Measurements from ENCODE around the gene FBXW8.

Gene FBXW8

DNA sequence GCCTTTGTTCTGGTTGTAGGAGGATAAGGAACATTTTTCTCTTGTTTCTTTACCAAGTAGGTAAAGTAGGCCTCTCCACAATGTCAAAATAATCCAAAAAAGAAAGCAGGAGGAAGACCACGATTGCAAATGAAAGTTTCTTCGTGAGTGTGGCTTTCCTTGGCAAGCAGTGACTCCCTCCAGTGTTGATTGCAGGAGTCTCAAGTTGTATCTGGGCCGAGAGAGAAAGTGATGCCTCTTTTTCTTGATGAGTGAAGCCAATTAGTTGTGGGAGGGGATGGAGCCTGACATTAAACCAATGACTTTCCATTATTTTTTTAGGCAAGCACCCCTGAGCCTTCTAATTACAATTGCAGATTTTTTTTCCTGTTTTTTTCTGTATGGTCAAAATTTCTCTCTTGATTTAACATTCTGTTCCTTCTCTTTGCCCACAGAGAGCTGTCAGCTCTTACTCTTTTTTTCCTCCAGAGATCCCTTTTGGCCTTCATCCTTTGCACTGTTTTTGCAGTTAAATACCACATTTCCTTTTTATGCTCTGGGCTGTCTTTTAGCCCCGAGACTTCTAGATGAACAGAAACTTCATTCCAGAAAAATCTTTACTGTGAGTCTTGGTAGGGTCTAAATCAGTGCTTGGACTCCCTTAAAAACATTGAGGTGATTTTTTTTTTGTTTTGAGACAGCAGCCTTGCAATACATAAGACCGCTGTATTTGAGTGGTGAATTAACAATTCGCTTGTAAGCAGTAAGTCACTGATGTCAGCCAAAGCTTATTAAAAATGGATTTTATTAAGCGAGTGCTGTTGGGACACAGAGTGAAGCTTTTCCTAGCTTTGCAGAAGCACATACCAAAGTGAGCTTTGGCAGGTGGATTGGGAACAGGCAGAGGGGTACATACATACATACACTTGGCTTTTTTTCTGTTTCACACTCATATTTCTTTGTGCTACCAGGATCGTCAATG lies 15.8 kb downstream of the FBXW8 start:
- no peak for DNase-seq

DNA sequence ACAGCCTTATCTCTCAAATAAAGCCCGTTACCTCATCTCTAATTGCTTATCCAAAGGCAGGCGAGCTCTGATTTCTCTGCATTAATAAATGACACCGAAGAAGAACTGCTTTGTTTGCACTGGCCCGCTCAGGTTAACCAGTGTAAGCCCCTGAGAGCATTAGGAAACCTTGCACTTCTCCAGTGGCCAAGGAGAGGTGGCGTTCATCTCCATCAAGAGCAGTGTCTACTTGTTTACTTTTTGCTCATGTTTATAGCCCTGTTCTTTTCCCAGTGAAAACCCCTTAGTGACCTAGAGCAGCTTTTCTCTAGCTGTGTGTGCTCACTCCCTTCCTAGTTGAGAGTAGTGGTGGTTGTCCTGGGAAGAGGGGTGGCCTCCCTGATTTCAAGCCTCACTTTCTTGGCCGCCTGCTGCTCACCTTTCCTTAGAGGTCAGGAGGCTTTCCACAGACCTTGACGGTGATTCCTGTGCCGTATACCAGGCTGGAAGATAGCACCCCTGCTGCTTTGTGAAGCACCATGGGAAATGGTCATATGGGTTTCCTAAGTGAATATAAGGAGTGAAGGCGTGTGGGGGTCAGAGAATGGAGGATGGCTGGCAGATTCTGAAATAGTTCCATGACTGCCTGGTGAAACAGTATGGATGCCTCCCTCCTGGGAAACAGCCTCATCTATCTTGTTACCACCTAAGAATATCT lies 16.6 kb downstream of the FBXW8 start:
- DNase-seq, result no peak

DNA sequence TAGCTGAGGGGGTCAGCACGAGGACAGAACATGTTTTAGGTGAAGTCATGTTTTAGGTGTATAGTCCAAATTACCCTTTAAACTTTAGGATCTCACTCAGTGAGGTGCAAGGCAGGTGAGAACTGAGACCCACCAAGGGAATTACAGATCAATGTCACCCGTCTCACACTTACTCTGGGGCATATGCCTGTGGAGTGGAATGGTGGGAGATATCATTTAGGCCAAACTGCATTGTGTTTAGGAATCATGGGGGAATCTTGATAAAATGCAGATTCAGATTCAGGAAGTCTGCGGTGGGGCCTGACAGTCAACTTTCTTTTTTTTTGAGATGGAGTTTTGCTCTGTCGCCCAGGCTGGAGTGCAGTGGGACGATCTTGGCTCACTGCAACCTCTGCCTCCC lies 17.8 kb downstream of the FBXW8 start:
- no peak for DNase-seq

DNA sequence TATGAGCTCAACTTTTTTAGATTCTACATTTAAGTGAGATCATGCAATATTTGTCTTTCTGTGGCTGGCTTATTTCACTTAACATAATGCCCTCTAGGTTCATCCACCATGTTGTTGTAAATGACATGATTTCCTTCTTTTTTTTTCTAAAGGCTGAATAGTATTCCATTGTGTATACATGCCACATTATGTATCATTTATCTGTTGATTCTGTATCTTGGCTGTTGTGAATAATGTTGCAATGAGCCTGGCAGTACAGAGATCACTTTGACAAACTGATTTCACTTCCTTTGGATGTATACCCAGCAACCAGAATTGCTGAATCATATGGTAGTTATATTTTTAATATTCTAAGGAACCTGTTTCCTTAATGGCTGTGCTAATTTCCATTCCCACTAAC lies 19.1 kb downstream of the FBXW8 start:
- DNase-seq, result no peak

DNA sequence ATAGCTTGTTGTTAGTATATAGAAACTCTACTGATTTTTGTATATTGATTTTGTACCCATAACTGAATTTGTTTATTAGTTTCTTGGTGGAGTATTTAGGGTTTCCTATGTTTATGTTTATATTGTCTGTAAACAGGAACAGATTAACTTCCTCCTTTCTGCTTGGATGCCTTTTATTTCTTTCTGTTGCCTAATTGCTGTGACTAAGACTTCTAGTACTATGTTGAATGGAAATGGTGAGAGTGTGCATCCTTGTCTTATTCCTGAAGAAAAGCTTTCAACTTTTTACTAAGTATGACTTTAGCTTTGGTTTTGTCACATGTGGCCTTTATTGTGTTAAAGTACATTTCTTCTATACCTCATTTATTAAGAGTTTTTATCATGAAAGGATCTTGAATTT lies 20.9 kb downstream of the FBXW8 start:
- no peak for DNase-seq

DNA sequence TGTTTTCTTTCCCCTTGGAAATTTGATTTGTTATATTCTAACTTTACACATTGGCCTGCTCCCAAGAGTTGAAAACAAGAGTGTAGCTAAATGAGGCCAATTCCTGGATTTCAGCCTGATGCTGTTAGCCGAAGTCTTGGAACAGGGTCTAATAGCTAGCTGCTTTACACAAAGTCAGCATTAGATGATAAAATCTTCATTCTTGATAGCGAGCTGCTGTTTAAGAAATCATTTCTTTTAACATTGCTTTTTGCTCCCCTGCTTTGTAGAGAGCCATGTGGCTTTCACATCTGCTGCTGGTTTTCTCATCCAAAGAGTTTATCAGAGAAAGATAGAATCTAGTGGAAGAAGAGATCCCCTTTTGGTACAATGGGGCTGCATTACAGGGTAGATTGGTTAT lies 22.3 kb downstream of the FBXW8 start:
- DNase-seq, result no peak

DNA sequence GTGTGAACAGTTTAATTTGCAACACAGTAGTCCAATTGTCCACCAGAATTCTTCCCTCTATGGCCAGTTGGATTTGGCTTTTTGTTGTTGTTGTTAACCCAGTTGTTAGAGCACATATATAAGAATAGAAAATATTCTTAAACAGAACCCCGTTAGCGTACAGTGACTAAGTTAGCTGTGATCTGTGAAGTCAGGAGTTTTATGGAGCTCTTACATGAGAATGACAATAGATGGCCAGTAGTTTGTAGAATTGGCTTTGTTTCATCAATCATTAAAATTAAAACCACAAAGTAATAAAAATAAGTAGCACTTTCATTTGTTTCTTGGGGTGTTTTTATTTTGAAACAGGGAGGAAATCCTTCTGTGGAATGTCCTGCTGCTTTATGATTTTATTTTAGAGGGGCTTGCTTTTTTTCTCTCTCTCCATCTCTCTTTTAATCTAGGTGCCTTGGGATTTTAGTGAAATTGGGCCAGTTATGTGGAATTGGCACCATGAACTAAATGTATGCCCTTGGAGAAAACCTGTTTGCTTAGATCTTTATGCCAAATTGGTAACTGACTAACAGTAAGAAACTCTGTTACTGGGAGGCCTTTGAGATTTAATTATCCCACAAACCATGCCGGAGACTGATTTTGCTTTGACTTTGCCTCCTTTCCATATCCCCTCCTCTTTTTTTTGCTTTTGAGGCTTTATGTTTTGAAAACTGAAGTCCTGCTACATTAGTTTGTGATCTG lies 22.9 kb downstream of the FBXW8 start:
- no peak for DNase-seq

DNA sequence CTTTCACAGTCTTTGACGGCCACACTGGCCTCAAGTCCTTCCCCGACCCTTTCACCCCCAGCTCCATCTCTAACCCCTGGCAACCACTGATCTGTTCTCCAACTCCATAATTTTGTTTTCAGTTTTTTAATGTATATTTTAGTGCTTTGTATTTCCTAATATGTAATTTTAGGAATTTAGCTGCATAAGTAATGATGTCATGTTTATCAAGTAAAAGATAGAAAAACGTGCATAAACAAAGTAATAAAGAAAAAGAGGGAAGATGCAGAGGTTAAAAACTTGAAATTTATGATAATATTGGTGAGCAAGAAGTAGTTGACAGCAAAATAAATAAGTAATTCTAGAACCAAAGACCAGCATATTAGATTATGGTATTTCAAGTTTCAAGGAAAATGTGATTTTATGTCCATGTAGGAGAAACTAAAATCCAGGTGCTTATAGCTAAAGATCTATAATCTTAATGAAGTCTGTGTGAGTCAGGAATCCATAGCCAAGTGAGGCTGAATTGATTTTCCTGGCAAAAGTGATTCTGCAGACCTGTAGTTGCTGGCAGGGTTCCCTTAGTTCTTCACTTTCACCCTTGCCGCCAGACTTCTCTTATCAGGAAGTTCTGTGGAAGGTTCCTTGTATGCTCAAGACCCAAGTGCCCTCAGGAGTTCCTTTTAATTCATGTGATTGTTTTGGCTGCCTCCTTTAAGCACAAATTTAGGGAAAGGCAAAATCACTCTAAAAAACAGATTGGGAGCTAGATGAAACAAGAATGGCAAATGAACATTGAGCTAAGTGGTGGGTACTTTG lies 24.4 kb downstream of the FBXW8 start:
- DNase-seq, result no peak

DNA sequence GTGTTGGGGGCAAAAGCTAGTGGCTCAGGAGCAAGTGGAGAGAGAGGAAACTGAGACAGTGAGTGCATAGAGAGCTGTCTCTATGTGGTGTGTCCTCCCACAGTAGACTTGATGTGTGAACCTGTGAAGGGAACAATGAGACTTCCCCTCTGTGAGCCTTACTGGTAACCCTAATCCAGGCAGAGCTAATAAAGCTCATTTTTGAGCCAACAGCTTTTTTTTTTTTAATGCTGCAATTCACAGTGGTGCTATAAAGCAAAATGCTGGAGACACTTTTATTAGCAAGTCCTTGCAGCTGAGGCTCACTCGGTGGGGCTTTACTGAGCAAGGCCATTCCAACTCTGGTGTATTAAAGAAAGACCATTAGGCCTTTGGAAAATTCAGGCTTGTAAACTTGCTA lies 26.9 kb downstream of the FBXW8 start:
- no peak for DNase-seq

DNA sequence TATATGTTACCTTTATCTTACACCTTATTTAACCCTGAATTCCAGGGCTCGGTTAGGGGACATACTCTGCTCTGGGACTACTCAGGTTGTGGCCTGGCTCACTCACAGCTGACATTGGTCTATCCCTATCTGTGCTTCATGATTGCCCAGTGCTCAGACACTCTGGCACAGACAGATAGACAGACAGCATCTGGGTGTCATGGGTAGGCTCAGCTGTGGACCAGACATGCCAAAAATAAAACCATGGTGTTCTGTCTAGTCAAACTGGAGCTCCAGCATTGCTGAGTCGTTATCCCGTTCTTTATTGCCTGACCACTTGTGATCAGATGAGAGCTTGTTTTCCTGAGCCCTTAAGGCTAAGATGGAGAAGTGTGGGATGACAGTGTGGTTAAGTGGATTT lies 29.0 kb downstream of the FBXW8 start:
- no peak for DNase-seq

DNA sequence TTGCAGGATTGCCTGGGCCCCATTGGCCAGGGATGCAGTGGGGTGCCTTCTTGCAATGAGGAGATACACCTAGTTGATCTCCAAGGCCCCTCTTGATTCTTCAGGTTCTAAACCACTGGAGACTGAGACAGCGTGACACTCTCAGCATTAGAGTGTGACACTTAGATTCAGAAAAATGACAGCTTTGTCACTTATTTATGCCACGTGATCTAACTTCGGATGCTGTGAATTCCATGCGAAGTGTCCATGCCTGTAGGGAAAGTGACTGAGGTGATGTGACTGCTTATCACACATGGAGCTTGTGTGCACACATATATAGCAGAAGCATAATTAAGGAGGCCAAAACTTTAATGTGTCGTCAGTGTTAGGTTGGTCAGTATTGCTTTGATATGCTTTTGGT lies 30.4 kb downstream of the FBXW8 start:
- DNase-seq, result no peak

DNA sequence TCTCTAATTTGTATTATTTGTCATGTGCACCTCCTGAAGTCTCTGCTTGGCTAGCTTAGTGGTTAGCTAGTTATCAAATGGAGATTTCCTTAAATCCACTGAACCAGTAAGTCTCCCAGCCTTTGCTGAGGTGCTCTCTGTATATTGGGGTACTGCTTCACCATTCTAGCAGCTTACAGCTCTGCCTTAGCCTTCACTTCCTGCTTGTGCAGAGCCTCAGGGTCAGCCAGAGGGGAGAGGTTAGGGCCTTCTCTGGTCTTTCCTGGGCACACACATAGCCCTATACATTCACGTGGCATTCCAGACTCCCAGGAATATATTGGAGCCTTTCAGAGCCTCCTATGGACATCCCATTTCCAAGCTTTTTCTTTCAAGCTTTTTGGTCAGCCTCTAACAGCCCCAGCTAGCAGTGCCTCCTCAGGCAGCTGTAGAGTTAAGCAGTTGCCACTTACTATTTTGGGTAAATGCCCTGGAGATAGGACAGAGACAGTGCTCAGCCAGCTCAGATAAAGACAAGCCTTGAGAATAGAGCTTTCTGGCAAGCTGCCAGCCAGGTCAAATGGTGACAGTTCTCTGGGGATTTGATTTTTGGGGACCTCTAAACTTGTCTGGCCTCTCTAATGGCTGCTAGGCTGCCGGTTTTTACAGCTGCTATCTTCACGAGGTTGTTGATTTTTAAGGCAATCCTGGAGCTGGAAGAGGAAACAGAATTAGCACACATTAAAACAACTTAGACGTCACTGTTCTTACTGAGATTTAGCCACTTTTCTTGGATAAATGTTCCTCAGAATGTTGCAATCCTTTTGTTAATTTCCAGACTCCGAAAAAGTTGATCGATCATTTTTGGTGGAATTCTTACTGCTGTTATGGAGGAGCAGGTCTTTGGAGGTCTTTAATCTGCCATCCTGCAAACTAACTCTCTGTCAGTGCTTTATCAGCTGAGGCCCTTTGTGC lies 32.9 kb downstream of the FBXW8 start:
- no peak for DNase-seq

DNA sequence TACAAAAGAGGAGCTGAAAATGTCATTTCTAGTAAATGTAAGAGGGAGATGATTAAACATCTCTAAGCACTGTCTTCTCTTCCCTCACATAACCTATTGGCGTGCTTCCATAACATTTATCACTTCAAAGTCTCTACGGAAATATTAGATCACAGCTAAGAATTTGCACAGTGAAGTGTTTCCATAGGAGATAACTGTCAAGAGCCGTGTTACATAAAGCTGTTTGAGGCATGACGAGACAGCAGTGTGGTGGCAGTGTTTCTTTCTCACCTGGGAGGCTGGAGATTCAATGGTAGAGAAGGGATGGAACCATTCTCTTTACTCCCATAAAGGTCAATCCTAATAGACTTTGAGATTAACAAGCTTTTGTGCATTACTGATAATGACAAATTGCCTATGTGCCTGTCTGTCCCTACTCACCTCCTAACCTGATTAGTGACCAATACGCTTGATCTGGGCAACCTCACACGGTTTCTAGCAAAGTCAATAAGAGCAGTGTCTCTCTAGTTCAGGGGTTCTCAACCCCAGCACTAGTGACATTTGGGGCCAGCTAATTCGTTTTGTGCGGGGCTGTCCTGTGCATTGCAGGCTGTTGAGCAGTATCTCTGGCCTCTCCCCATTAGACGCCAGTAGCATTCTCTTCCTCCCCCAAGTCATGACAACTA lies 35.3 kb downstream of the FBXW8 start:
- no peak for DNase-seq

DNA sequence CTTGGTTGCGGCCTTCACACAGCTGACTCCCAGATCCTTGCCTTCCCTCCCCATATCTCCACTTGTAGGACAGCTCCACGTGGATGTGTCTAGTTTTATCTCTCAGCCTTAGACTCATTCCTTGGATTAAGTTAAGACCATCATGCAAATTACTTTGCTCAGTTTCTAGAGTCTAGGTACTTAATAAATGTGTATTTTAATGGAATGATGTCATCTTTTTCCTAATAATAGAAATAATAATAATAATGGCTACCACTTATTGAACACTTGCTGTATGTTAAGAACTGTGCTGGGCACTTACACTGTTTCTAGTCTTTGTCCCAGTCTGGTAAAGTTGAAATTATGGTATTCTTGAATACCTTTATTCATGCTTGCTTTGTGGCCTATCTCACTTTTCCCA lies 37.5 kb downstream of the FBXW8 start:
- DNase-seq, result no peak

DNA sequence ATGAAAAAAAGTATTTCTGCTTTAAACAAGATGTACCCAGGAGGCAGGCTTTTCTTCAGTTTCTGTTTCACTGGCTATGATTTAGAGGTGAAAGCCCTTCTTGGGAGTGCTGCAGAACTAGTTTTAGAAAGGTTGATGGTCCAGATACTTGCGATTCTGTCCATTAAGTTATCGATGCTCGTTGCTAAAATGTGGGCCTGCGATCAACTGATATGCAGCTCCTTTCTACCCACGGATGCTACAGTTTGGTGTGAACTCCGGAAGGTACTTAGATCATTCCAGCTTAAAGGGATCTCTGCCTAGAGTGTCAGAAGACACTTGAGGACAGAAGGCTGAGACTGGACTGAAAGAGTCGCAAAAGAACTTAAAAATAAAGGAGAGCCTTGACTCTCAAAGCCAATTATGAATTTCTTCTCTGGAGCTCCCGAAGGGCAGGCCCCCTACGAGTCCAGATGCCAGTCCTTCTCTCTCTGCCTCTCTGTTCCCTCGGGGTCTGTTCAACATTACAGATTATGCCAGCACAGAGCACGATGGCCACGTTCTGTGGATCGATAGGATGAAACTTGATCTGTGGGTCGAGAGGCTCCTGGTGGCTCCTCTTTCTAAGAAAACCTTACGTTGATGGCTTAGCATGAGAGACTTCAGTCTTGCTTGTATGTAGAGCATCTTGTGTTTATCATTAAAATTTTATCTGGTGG lies 40.0 kb downstream of the FBXW8 start:
- no peak for DNase-seq

DNA sequence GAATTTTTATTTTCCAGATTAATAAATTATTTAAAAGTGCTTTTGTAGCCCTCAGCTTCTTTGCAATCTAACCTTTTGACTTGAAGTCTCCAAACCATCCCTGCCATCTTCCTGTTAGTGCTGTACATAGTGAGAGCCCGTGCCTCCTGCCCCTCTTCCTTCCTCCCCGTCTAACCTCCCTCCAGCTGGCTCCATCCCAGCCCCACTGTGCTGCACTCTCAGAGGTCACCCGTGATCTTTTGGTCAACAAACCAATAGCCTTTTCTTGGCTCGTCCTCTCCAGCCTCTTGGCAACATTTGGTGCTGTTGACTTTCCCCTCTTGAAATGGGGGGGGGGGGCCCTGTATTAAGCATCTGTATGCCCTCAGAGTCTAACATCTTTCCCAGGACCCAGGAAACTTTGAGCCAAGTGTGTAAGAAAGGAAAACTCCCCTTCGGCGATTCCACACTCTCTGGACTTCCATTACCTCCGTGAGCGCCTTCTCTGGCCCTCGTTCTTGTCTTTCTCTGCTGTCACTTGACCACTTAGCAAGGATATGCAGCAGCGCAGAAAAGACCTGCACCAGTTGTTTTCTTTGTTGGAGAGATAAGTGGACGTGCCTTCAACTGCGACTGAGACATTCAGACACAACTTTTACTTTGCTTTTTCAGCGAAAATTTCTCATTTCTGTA lies 44.1 kb downstream of the FBXW8 start:
- DNase-seq, result no peak

DNA sequence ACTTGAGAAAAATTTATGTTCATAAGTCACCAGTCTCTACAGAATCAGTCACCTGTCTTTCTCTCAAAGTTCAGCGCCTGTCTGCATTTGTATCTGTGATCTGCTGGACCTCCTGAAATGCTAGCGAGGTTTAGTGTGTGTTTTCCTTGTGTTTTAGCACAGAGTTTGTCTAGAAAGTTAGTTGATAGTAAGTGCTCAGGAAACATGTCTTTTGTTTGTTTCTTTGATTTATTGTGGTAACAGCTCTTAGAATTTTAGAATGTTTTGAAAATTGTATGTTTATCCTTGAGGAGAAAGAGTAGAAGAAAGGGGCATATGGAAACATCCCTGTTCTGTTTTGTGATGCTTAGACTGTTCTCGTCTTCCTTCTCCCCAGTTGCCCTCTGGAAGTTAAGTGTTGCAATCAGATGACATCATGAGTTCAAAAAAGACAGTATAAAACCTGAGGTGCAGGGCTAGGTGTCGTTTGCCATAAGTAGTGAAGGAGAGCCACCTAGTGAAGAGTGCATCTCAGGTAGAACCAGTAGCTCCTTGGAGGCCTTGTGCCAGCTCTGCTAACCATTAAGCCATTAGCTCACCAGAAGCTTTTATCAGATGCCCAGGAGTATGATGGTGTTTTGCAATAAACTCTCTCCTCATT lies 44.8 kb downstream of the FBXW8 start:
- no peak for DNase-seq

DNA sequence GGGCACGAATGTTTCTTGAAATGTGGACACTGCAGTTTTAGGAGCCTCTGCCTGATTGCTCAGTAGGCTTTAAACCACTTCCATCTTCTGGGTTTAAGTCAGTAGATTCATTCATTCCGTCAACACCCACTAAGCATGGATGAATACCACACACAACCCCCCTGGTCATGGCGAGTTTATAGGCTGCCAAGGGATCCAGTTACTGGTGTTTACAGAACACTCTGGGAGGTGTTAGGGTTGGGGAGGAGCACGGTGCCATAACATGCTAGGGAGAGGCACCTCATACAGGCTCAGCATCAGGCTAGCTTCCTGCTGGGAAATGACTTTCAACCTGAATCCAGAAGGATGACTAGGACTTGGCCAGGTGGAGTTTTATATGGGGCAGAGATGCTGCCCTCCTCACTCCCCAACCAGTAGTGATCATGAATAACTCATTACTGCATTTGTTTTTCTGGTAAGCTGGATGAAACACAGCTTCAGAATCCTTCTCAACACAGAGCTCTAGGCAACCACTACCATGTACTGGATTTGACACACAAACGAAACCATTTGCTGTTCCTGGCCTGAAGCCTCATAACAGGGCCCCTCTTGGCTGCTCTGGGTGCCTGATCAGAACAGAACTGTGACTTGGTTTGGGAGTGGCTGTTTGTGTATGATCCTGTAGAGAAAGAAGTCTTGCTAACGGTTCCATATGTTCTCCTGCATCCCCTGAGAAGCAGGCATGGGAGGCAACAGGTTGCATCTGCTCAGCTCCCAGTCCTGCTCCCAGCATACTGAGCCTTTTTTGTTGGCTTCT lies 47.9 kb downstream of the FBXW8 start:
- no peak for DNase-seq

DNA sequence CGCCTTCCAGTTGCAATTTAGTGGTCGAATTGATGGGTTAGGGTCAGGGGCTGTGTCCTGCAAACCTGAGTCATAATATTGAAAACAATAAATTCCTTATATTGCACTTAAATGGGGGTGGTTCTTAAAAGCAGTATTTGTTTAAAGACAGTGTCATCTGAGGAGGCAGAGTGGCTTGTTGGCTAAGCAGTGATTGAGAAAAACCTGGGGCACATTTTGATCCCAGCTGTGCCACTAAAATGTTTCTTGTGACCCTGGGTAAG lies 48.4 kb downstream of the FBXW8 start:
- DNase-seq, result no peak
